Panc1 (cell line): ENCODE data around the gene ARRDC4. TPM values are rescaled to one million over a fixed set of nuclear protein-coding genes. Genes with fewer than 3 reads are reported as not detected.

Experiments used
- ATAC-seq: fragments of 200-7000 bp; cut with Tn5 transposase; 2 replicates; pipeline ENCODE4 v1.9.1; 2020; ENCODE audit warnings: mild to moderate bottlenecking, moderate library complexity
- Bru-seq: library from RNA; stranded (reverse); fragments of 400-500 nt; gene quantifications from one replicate; lab custom pipeline; 2021; lab: Mats Ljungman, UMichigan
- BruChase-seq, 2 experiments: library from RNA; stranded (reverse); fragments of 400-500 nt; gene quantifications; one replicate each; lab custom pipeline; 2021; lab: Mats Ljungman, UMichigan
- BruUV-seq: library from RNA; stranded (reverse); fragments of 400-500 nt; replicated peaks from 2 replicates; lab custom pipeline; 2021; lab: Mats Ljungman, UMichigan
- CTCF ChIA-PET: fragments of 300-600 bp; sonication (Branson Sonifier 250); formaldehyde crosslinking; loops from one replicate; lab custom pipeline; 2022; ENCODE audit warnings: antibody characterized with exemption; lab: Charles Lee
- POLR2A ChIA-PET: fragments of 300-600 bp; sonication (Branson Sonifier 250); formaldehyde crosslinking; loops from one replicate; lab custom pipeline; 2022; ENCODE audit warnings: antibody characterized with exemption; lab: Charles Lee
- DNase-seq: peaks from one replicate; pipeline ENCODE4 v3.0.0-alpha.2; 2010; ENCODE audit warnings: low read depth, low spot score
- H3K27ac ChIP-seq: 2 replicates; pipeline ENCODE4 v1.5.1; 2011; ENCODE audit warnings: mild to moderate bottlenecking, low read length, inconsistent platforms
- H3K27me3 ChIP-seq: fragments of 200-500 bp; sonication (Bioruptor generic); 2 replicates; pipeline ENCODE4 v1.6.0; 2014; ENCODE audit warnings: low read length, inconsistent platforms; ENCODE audit not compliant: control insufficient read depth, insufficient read depth
- H3K36me3 ChIP-seq: fragments of 200-500 bp; sonication (Bioruptor generic); 2 replicates; pipeline ENCODE4 v1.5.1; 2014; ENCODE audit warnings: inconsistent platforms, mild to moderate bottlenecking, low read length, moderate library complexity; ENCODE audit not compliant: control insufficient read depth, insufficient read depth
- H3K4me1 ChIP-seq: 2 replicates; pipeline ENCODE4 v1.5.1; 2011; ENCODE audit warnings: inconsistent platforms, mild to moderate bottlenecking, low read length, moderate library complexity; ENCODE audit not compliant: control insufficient read depth, insufficient read depth
- H3K4me3 ChIP-seq, 2 experiments: 2 replicates each; pipeline ENCODE4 v1.5.1; 2011 to 2012; ENCODE audit warnings: low read depth in 2 of 2, low read length in 2 of 2, mild to moderate bottlenecking in 2 of 2, inconsistent platforms in 1 of 2, moderate library complexity in 1 of 2
- H3K9me3 ChIP-seq: fragments of 200-500 bp; sonication (Bioruptor generic); 2 replicates; pipeline ENCODE4 v1.5.1; 2014; ENCODE audit warnings: low read depth, mild to moderate bottlenecking, inconsistent platforms, low read length, moderate library complexity; ENCODE audit not compliant: control insufficient read depth, insufficient read depth
- CTCF ChIP-seq: fragments of 450-650 bp; IDR thresholded peaks from 2 replicates; pipeline ENCODE4 v1.5.1; 2017; ENCODE audit warnings: mild to moderate bottlenecking
- POLR2AphosphoS5 ChIP-seq: IDR thresholded peaks from 2 replicates; pipeline ENCODE4 v1.6.1; 2012; ENCODE audit warnings: mild to moderate bottlenecking, low read depth, low read length, moderate library complexity
- REST ChIP-seq, 2 experiments: IDR thresholded peaks; 2 replicates each; pipeline ENCODE4 v1.6.1; 2011 to 2012; ENCODE audit warnings: low read depth in 2 of 2, control low read depth in 1 of 2, low read length in 1 of 2, mild to moderate bottlenecking in 1 of 2, moderate library complexity in 1 of 2; ENCODE audit not compliant: insufficient read depth in 1 of 2
- SIN3A ChIP-seq: IDR thresholded peaks from 2 replicates; pipeline ENCODE4 v1.6.1; 2012; ENCODE audit warnings: low read depth, mild to moderate bottlenecking, low read length, moderate library complexity, borderline replicate concordance; ENCODE audit not compliant: insufficient read depth
- TCF7L2 ChIP-seq: IDR thresholded peaks from 2 replicates; pipeline ENCODE4 v1.6.1; 2011; ENCODE audit warnings: mild to moderate bottlenecking, low read depth, low read length, inconsistent platforms
- in situ Hi-C: cut with HindIII; loops from 2 replicates; pipeline ENCODE4 v1.10.0; 2016; ENCODE audit warnings: low sequenced_read_pairs, low pct_unique_long_range_greater_than_20kb
- intact Hi-C: fragments of 100-400 bp; cut with micrococcal nuclease; formaldehyde crosslinking; loops from one replicate; pipeline ENCODE4 v1.10.0; 2022; ENCODE audit not compliant: unreplicated experiment
- long read RNA-seq: library from polyadenylated mRNA; unstranded; transcript quantifications from one replicate; pipeline ENCODE4 v2.0.0, GENCODE V29; 2021; ENCODE audit not compliant: unreplicated experiment
- polyA plus RNA-seq: library from polyadenylated mRNA; unstranded; fragments of >200 nt; gene quantifications from one replicate; pipeline ENCODE4 v1.2.1, GENCODE V29; 2012; ENCODE audit warnings: missing spikeins; ENCODE audit not compliant: insufficient read length
- total RNA-seq: library from RNA; stranded (reverse); gene quantifications from one replicate; pipeline ENCODE4 v1.2.1, GENCODE V29; 2021; ENCODE audit not compliant: unreplicated experiment

The ARRDC4 gene
- total RNA-seq (2.9 TPM), Bru-seq, nascent RNA (percentile 54 among the genes with signal in this experiment), BruChase-seq, experiment 1, labeled RNA remaining after a 2-hour chase (percentile 73 among the genes with signal in this experiment), BruChase-seq, experiment 2, labeled RNA remaining after a 6-hour chase (percentile 56 among the genes with signal in this experiment)
- 3.1 TPM for polyA plus RNA-seq
- long read RNA-seq, full-length matches to known transcripts = 8 of 10 reads
- long read RNA-seq, partial matches to known transcripts = 1 of 10 reads
- long read RNA-seq, other reads (novel, unspliced or antisense) = 1 of 10 reads

GRCh38 chr15:97960364-97961066, at the start of gene ARRDC4:
TSS of gene ARRDC4 (plus strand) at chr15:97960703. CDS start at chr15:97960862, 159 bp downstream.
- intact Hi-C loops = no loop called here
- Histone ChIP-seq H3K36me3 (no peaks in the 10 kb centered on the region; the same call in 1 of the 2 replicates), H3K4me1 (peaks cover 3% of the 10 kb centered on the region), H3K27ac (peak within 1 kb of the TSS; percentile 56; the same call in 1 of the 2 replicates), H3K9me3 (no peaks in the 10 kb centered on the region), H3K4me3 (peak within 1 kb of the TSS; percentile 66 to 74), H3K27me3 (no peaks in the 10 kb centered on the region; the same call in 1 of the 2 replicates)
- TF ChIP-seq TCF7L2 = 0 out of 2 replicates have a peak, but pooled peaks have one; percentile 33
- TF ChIP-seq CTCF = no peak
- TF ChIP-seq REST (IDR thresholded peaks at IDR 0.05; ENCODE audit: insufficient read depth in 1 of 2, low read depth in 2 of 2, low read length in 1 of 2) = no peak
- peak; percentile 82; the same call in 1 of the 2 replicates for TF ChIP-seq SIN3A
- TF ChIP-seq POLR2AphosphoS5 = no peak; the same call in 1 of the 2 replicates
- peak; percentile 61 for DNase-seq
- ATAC-seq = peak; percentile 98
- POLR2A ChIA-PET = no interaction called here
- BruUV-seq = no TSS peak
- CTCF ChIA-PET = no interaction called here
- in situ Hi-C loops = no loop called here

GRCh38 chr15:97914711-97915110, 45.8 kb upstream of the ARRDC4 start:
- no peak overlapping the region for H3K4me3 ChIP-seq
- no peaks in the 10 kb centered on the region for H3K9me3 ChIP-seq
- TF ChIP-seq POLR2AphosphoS5 = no peak
- TF ChIP-seq SIN3A = no peak
- TF ChIP-seq TCF7L2 = no peak
- no peaks in the 10 kb centered on the region for H3K4me1 ChIP-seq
- in situ Hi-C loops (no loop called here), intact Hi-C loops (no loop called here)
- BruUV-seq = no TSS peak
- CTCF ChIA-PET = no interaction called here
- H3K27me3 ChIP-seq = peaks cover 12% of the 10 kb centered on the region
- H3K27ac ChIP-seq = no peak overlapping the region
- DNase-seq = no peak
- POLR2A ChIA-PET = no interaction called here
- ATAC-seq = no peak
- no peaks in the 10 kb centered on the region for H3K36me3 ChIP-seq
